A549 (cell line): ENCODE results near the gene ARHGAP27.

ENCODE experiments used
- CBX2 ChIP-seq: fragments of 200-600 bp; sonication (generic); IDR thresholded peaks from 2 replicates; pipeline ENCODE4 v1.6.1; 2016; ENCODE audit warnings: low read depth, mild to moderate bottlenecking, borderline replicate concordance
- CEBPB ChIP-seq, 2 experiments: fragments of >200 bp in 1 of 2; sonication (Bioruptor Twin) in 1 of 2; formaldehyde crosslinking in 1 of 2; IDR thresholded peaks; 2 replicates each; pipeline ENCODE4 v1.6.1; 2012 to 2016
- CHD2 ChIP-seq: fragments of 150-350 bp; IDR thresholded peaks from 2 replicates; pipeline ENCODE4 v1.6.1; 2014; ENCODE audit warnings: low read length; ENCODE audit not compliant: partially characterized antibody
- EP300 ChIP-seq, 2 experiments: fragments of >200 bp; sonication (Bioruptor Twin); formaldehyde crosslinking; IDR thresholded peaks; 2 replicates in 1 of 2; 3 replicates in 1 of 2; pipeline ENCODE4 v1.6.1; 2016 to 2017
- ESRRA ChIP-seq: fragments of 150-350 bp; IDR thresholded peaks from 2 replicates; pipeline ENCODE4 v1.6.1; 2014; ENCODE audit warnings: mild to moderate bottlenecking, low read length, borderline replicate concordance
- MAZ ChIP-seq: fragments of 150-350 bp; IDR thresholded peaks from 2 replicates; pipeline ENCODE4 v1.6.1; 2014; ENCODE audit warnings: antibody characterized with exemption, low read depth, low read length, borderline replicate concordance
- NFE2L2 ChIP-seq: fragments of 150-350 bp; conservative IDR thresholded peaks from 2 replicates; pipeline ENCODE4 v1.6.1; 2014; ENCODE audit warnings: low read length
- POLR2A ChIP-seq: IDR thresholded peaks from 2 replicates; pipeline ENCODE4 v1.6.1; 2012; ENCODE audit warnings: mild to moderate bottlenecking, low read length
- RAD21 ChIP-seq, 2 experiments: fragments of >200 bp in 1 of 2; sonication (Bioruptor Twin) in 1 of 2; formaldehyde crosslinking in 1 of 2; IDR thresholded peaks in 1 of 2; conservative IDR thresholded peaks in 1 of 2; 2 replicates in 1 of 2; 3 replicates in 1 of 2; pipeline ENCODE4 v1.6.1; 2012 to 2018; ENCODE audit warnings: inconsistent platforms in 1 of 2
- TF ChIP-seq, protein P1 (sequence below): IDR thresholded peaks from 2 replicates; pipeline ENCODE4 v1.6.1; 2012
- TF ChIP-seq, protein P2 (sequence below): fragments of >200 bp; sonication (Bioruptor Twin); formaldehyde crosslinking; IDR thresholded peaks from 3 replicates; pipeline ENCODE4 v1.5.1; 2016
- TF ChIP-seq, protein P3 (sequence below): fragments of 250-450 bp; sonication (Bioruptor Pico); IDR thresholded peaks from 2 replicates; pipeline ENCODE4 v1.5.0; 2020; ENCODE audit warnings: low read depth, mild to moderate bottlenecking, moderate library complexity

DNA sequence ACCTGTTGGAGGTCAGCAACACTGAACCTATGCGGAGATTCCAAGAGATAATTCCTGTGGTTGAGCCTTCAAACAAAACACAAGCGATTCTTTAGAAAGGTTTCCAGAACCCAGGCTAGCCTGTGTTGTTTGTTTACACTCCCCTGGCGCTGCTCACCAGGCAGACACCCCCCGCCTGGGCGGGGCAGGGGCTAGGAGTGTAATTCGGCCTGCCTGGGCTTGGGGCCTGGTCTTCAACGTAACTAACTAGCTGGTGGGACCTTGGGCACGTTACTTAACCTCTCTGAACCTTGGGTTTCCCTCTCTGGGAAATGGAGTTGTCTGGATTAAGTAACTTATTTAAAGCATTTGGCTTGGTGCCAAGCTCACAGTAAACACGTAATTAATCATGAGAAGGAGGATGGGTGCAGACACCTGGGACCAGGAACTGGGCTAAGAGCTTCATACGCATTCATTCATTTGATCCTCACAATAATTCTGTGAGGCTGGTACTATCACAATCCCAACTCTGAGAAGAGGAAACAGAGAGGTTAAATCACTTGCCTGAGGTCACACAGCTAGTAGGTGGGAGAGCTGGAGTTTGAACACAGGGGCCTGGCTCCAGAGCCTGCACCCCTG is 7.6 kb upstream of the ARHGAP27 start:
- no peak for TF ChIP-seq EP300 (IDR thresholded peaks at IDR 0.05)
- TF ChIP-seq, protein P1, sequence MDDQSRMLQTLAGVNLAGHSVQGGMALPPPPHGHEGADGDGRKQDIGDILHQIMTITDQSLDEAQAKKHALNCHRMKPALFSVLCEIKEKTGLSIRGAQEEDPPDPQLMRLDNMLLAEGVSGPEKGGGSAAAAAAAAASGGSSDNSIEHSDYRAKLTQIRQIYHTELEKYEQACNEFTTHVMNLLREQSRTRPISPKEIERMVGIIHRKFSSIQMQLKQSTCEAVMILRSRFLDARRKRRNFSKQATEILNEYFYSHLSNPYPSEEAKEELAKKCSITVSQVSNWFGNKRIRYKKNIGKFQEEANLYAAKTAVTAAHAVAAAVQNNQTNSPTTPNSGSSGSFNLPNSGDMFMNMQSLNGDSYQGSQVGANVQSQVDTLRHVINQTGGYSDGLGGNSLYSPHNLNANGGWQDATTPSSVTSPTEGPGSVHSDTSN = no peak
- TF ChIP-seq CHD2 = no peak
- TF ChIP-seq, protein P2, sequence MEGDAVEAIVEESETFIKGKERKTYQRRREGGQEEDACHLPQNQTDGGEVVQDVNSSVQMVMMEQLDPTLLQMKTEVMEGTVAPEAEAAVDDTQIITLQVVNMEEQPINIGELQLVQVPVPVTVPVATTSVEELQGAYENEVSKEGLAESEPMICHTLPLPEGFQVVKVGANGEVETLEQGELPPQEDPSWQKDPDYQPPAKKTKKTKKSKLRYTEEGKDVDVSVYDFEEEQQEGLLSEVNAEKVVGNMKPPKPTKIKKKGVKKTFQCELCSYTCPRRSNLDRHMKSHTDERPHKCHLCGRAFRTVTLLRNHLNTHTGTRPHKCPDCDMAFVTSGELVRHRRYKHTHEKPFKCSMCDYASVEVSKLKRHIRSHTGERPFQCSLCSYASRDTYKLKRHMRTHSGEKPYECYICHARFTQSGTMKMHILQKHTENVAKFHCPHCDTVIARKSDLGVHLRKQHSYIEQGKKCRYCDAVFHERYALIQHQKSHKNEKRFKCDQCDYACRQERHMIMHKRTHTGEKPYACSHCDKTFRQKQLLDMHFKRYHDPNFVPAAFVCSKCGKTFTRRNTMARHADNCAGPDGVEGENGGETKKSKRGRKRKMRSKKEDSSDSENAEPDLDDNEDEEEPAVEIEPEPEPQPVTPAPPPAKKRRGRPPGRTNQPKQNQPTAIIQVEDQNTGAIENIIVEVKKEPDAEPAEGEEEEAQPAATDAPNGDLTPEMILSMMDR = no peak
- TF ChIP-seq RAD21 (conservative IDR thresholded peaks at IDR 0.05 in 1 of 2, IDR thresholded peaks at IDR 0.05 in 1 of 2) = no peak
- no peak for TF ChIP-seq NFE2L2
- TF ChIP-seq POLR2A = no peak
- no peak for TF ChIP-seq ESRRA
- TF ChIP-seq, protein P3, sequence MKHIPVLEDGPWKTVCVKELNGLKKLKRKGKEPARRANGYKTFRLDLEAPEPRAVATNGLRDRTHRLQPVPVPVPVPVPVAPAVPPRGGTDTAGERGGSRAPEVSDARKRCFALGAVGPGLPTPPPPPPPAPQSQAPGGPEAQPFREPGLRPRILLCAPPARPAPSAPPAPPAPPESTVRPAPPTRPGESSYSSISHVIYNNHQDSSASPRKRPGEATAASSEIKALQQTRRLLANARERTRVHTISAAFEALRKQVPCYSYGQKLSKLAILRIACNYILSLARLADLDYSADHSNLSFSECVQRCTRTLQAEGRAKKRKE (CRISPR knock-in tag) = no peak
- no peak for TF ChIP-seq MAZ
- TF ChIP-seq CBX2 = no peak
- TF ChIP-seq CEBPB (IDR thresholded peaks at IDR 0.05) = no peak
